Measurements from ENCODE around the gene AGAP9. TPM values are rescaled to one million over a fixed set of nuclear protein-coding genes. Genes with fewer than 3 reads are reported as not detected.

AGAP9 gene
- total and polyA plus RNA-seq, 5 donors: 3.3 to 4.9 (median 4.6) TPM

Other genes with a start within 250 kb of the AGAP9 start
- 1 to 10 TPM; 1.8 to 4.3 (median 2.7) TPM for gene GDF10, start 223.4 kb downstream of the AGAP9 start, total RNA-seq
- gene GDF10, start 223.4 kb downstream of the AGAP9 start, polyA plus RNA-seq: 2.2 TPM
- under 1 TPM; 0.17 to 0.26 (median 0.23) TPM for gene GDF2, start 201.2 kb downstream of the AGAP9 start, total RNA-seq
- 0.14 TPM for gene GDF2, start 201.2 kb downstream of the AGAP9 start, polyA plus RNA-seq
- not detected for gene RBP3, start 175.3 kb downstream of the AGAP9 start, total RNA-seq
- not detected for gene RBP3, start 175.3 kb downstream of the AGAP9 start, polyA plus RNA-seq
- not detected for gene ZNF488, start 139.3 kb downstream of the AGAP9 start, total RNA-seq
- 0.02 TPM for gene ZNF488, start 139.3 kb downstream of the AGAP9 start, polyA plus RNA-seq
- 1 to 10 TPM in 1 of 4 donors, under 1 TPM in 3; 0.62 to 1.3 (median 0.80) TPM for gene ANXA8, start 39.5 kb downstream of the AGAP9 start, total RNA-seq
- gene ANXA8, start 39.5 kb downstream of the AGAP9 start, polyA plus RNA-seq: 0.27 TPM
- not detected for gene FAM25G, start 31.9 kb downstream of the AGAP9 start, total RNA-seq
- gene FAM25G, start 31.9 kb downstream of the AGAP9 start, polyA plus RNA-seq: not detected
- gene SYT15B, start 240.0 kb upstream of the AGAP9 start, total RNA-seq: 1 to 10 TPM in 3 of 4 donors, under 1 TPM in 1; 0.79 to 2.2 (median 1.1) TPM
- gene SYT15B, start 240.0 kb upstream of the AGAP9 start, polyA plus RNA-seq: 0.81 TPM